DND-41 (cell line): Measurements from ENCODE around the gene DCC.

Experiments
- ATAC-seq: fragments of 200-7000 bp; cut with Tn5 transposase; 3 replicates; pipeline ENCODE4 v1.9.1; 2021; ENCODE audit warnings: low read depth; ENCODE audit not compliant: insufficient read depth
- DNase-seq: peaks from one replicate; pipeline ENCODE4 v3.0.0-alpha.2; 2020
- H2AFZ ChIP-seq: 2 replicates; pipeline ENCODE4 v1.6.0; 2012; ENCODE audit warnings: low read depth, low read length
- H3K27ac ChIP-seq: 2 replicates; pipeline ENCODE4 v1.5.1; 2012; ENCODE audit warnings: low read length, inconsistent platforms
- H3K27me3 ChIP-seq: fragments of 200-600 bp; sonication (generic); 2 replicates; pipeline ENCODE4 v1.6.0; 2012; ENCODE audit warnings: low read length, mild to moderate bottlenecking, inconsistent platforms; ENCODE audit not compliant: insufficient read depth, poor library complexity
- H3K36me3 ChIP-seq: 2 replicates; pipeline ENCODE4 v1.5.1; 2012; ENCODE audit warnings: low read length, inconsistent platforms; ENCODE audit not compliant: insufficient read depth
- H3K4me1 ChIP-seq: 2 replicates; pipeline ENCODE4 v1.5.1; 2012; ENCODE audit warnings: mild to moderate bottlenecking, low read length; ENCODE audit not compliant: insufficient read depth
- H3K4me2 ChIP-seq: 2 replicates; pipeline ENCODE4 v1.6.0; 2012; ENCODE audit warnings: mild to moderate bottlenecking, moderate library complexity, low read length, inconsistent platforms; ENCODE audit not compliant: insufficient read depth
- H3K4me3 ChIP-seq, 2 experiments: fragments of 200-600 bp in 1 of 2; shearing (Covaris generic) in 1 of 2; 2 replicates each; pipeline ENCODE4 v1.5.1; 2012 to 2016; ENCODE audit warnings: inconsistent platforms in 2 of 2, low read length in 2 of 2, mild to moderate bottlenecking in 2 of 2, low read depth in 1 of 2, moderate library complexity in 1 of 2
- H3K79me2 ChIP-seq: 2 replicates; pipeline ENCODE4 v1.6.0; 2012; ENCODE audit warnings: low read length, inconsistent platforms; ENCODE audit not compliant: insufficient read depth
- H3K9ac ChIP-seq: 2 replicates; pipeline ENCODE4 v1.6.0; 2012; ENCODE audit warnings: low read depth, mild to moderate bottlenecking, inconsistent platforms, low read length, moderate library complexity
- H3K9me3 ChIP-seq: 2 replicates; pipeline ENCODE4 v1.5.1; 2012; ENCODE audit warnings: low read length, moderate library complexity, mild to moderate bottlenecking, inconsistent platforms; ENCODE audit not compliant: insufficient read depth, severe bottlenecking
- H4K20me1 ChIP-seq: 2 replicates; pipeline ENCODE4 v1.6.0; 2012; ENCODE audit warnings: low read length; ENCODE audit not compliant: insufficient read depth
- CTCF ChIP-seq: IDR thresholded peaks from 2 replicates; pipeline ENCODE4 v1.5.1; 2012; ENCODE audit warnings: borderline replicate concordance, low read length, moderate library complexity, mild to moderate bottlenecking; ENCODE audit not compliant: poor library complexity, severe bottlenecking; ENCODE audit errors: extremely low read depth
- EZH2 ChIP-seq: IDR thresholded peaks from 3 replicates; pipeline ENCODE4 v1.6.1; 2012; ENCODE audit warnings: borderline replicate concordance, low read depth, mild to moderate bottlenecking, moderate library complexity, low read length, inconsistent platforms; ENCODE audit not compliant: severe bottlenecking

The DCC gene

GRCh38 chr18:52343731-52344340, 3.8 kb downstream of the DCC start:
- H2AFZ ChIP-seq, result no peak overlapping the region
- no peak for ATAC-seq
- no peak for DNase-seq

GRCh38 chr18:52344881-52345280, 4.9 kb downstream of the DCC start:
- Histone ChIP-seq H3K79me2 (no peaks in the 10 kb centered on the region), H3K9me3 (no peaks in the 10 kb centered on the region), H3K36me3 (no peaks in the 10 kb centered on the region), H3K9ac (no peak overlapping the region), H3K4me2 (no peak overlapping the region), H2AFZ (no peak overlapping the region), H3K4me3 (no peak overlapping the region), H3K27ac (no peak overlapping the region), H4K20me1 (no peaks in the 10 kb centered on the region), H3K27me3 (no peaks in the 10 kb centered on the region), H3K4me1 (no peaks in the 10 kb centered on the region)
- no peak for DNase-seq
- ATAC-seq, result no peak
- no peak for TF ChIP-seq EZH2
- TF ChIP-seq CTCF, result no peak

More at GRCh38 chr18:52343731-52344340, 3.8 kb downstream of the DCC start:
- H3K4me1 ChIP-seq, result no peaks in the 10 kb centered on the region
- H3K9ac ChIP-seq, result no peak overlapping the region
- H3K4me2 ChIP-seq, result no peak overlapping the region
- no peaks in the 10 kb centered on the region for H4K20me1 ChIP-seq
- H3K27ac ChIP-seq, result no peak overlapping the region
- no peak overlapping the region for H3K4me3 ChIP-seq
- H3K79me2 ChIP-seq, result no peaks in the 10 kb centered on the region
- no peaks in the 10 kb centered on the region for H3K36me3 ChIP-seq
- no peaks in the 10 kb centered on the region for H3K27me3 ChIP-seq
- TF ChIP-seq CTCF, result no peak
- TF ChIP-seq EZH2, result no peak
- H3K9me3 ChIP-seq, result no peaks in the 10 kb centered on the region

GRCh38 chr18:52345428-52345827, 5.4 kb downstream of the DCC start:
- H2AFZ ChIP-seq, result no peak overlapping the region
- no peaks in the 10 kb centered on the region for H3K79me2 ChIP-seq

More at GRCh38 chr18:52345428-52345827, 5.4 kb downstream of the DCC start:
- Histone ChIP-seq H3K36me3 (no peaks in the 10 kb centered on the region), H3K27me3 (no peaks in the 10 kb centered on the region), H3K4me2 (no peak overlapping the region), H3K9ac (no peak overlapping the region), H3K9me3 (no peaks in the 10 kb centered on the region), H4K20me1 (no peaks in the 10 kb centered on the region), H3K27ac (no peak overlapping the region), H3K4me3 (no peak overlapping the region), H3K4me1 (no peaks in the 10 kb centered on the region)
- TF ChIP-seq CTCF, result no peak
- TF ChIP-seq EZH2, result no peak
- no peak for DNase-seq
- no peak for ATAC-seq
